HCT116 (cell line): ENCODE data around the gene KDELR1. TPM values are rescaled to one million over a fixed set of nuclear protein-coding genes. Genes with fewer than 3 reads are reported as not detected.

ENCODE experiments used
- ATAC-seq: fragments of 200-7000 bp; cut with Tn5 transposase; 2 replicates; pipeline ENCODE4 v1.9.1; 2020; ENCODE audit warnings: mild to moderate bottlenecking, moderate library complexity
- BruUV-seq: library from RNA; stranded (reverse); fragments of 400-500 nt; replicated peaks from 2 replicates; lab custom pipeline; 2021; lab: Mats Ljungman, UMichigan
- CTCF ChIA-PET: fragments of 300-600 bp; sonication (Branson Sonifier 250); formaldehyde crosslinking; loops from one replicate; lab custom pipeline; 2021; ENCODE audit warnings: antibody characterized with exemption; lab: Charles Lee
- POLR2A ChIA-PET: fragments of 300-600, 350-600 bp; sonication (Branson Sonifier 250); formaldehyde crosslinking; loops from one replicate; lab custom pipeline; 2021; ENCODE audit warnings: antibody characterized with exemption; lab: Charles Lee
- RAD21 ChIA-PET, 2 experiments: fragments of 300-600 bp; sonication (Branson Sonifier 250); formaldehyde crosslinking; loops; one replicate each; lab custom pipeline; 2023; ENCODE audit warnings: low total read pairs in 2 of 2; ENCODE audit not compliant: uncharacterized antibody in 2 of 2, unreplicated experiment in 2 of 2, low non-redundant PET in 1 of 2; lab: Charles Lee
- DNase-seq: peaks from one replicate; pipeline ENCODE4 v3.0.0-alpha.2; 2010; ENCODE audit warnings: low read depth, low spot score
- H2AFZ ChIP-seq: fragments of 200-600 bp; shearing (Covaris generic), sonication (generic); 2 replicates; pipeline ENCODE4 v1.6.1; 2017; ENCODE audit warnings: low read depth, mixed run types, mixed read lengths, antibody characterized with exemption, low read length; ENCODE audit not compliant: poor library complexity, severe bottlenecking
- H3K27ac ChIP-seq: 2 replicates; pipeline ENCODE4 v1.5.1; 2012; ENCODE audit warnings: low read depth, low read length
- H3K27me3 ChIP-seq: fragments of 200-600 bp; sonication (generic); 2 replicates; pipeline ENCODE4 v1.6.1; 2016; ENCODE audit warnings: mixed run types, low read length, mixed read lengths; ENCODE audit not compliant: insufficient read depth
- H3K36me3 ChIP-seq, 2 experiments: fragments of 200-500 bp in 1 of 2; fragments of 200-600 bp in 1 of 2; sonication (Bioruptor generic) in 1 of 2; sonication (generic) in 1 of 2; 2 replicates each; pipeline versions ENCODE4 v1.5.1 to v1.6.1; 2014 to 2016; ENCODE audit warnings: low read length in 2 of 2, inconsistent platforms in 1 of 2, mixed read lengths in 1 of 2, mixed run types in 1 of 2; ENCODE audit not compliant: insufficient read depth in 2 of 2, control insufficient read depth in 1 of 2
- H3K4me1 ChIP-seq, 2 experiments: fragments of 200-600 bp in 1 of 2; sonication (generic) in 1 of 2; 2 replicates each; pipeline versions ENCODE4 v1.5.1 to v1.6.1; 2012 to 2017; ENCODE audit warnings: low read length in 2 of 2, inconsistent platforms in 1 of 2, mild to moderate bottlenecking in 1 of 2, mixed read lengths in 1 of 2, mixed run types in 1 of 2, moderate library complexity in 1 of 2; ENCODE audit not compliant: insufficient read depth in 2 of 2, control insufficient read depth in 1 of 2
- H3K4me2 ChIP-seq: fragments of 200-600 bp; sonication (generic); 2 replicates; pipeline ENCODE4 v1.6.1; 2017; ENCODE audit warnings: mixed run types, low read length, mixed read lengths
- H3K4me3 ChIP-seq, 2 experiments: fragments of 200-600 bp in 1 of 2; sonication (generic) in 1 of 2; replicated peaks in 1 of 2; 2 replicates each; pipeline ENCODE4 v1.5.1; 2011 to 2016; ENCODE audit warnings: low read length in 2 of 2, control low read depth in 1 of 2, low read depth in 1 of 2, mild to moderate bottlenecking in 1 of 2, mixed read lengths in 1 of 2, mixed run types in 1 of 2
- H3K79me2 ChIP-seq: fragments of 200-600 bp; sonication (generic); 2 replicates; pipeline ENCODE4 v1.6.1; 2017; ENCODE audit warnings: mild to moderate bottlenecking, mixed run types, low read length, moderate library complexity, mixed read lengths; ENCODE audit not compliant: insufficient read depth
- H3K9ac ChIP-seq: fragments of 200-600 bp; sonication (generic); 2 replicates; pipeline ENCODE4 v1.6.1; 2016; ENCODE audit warnings: low read length, mixed read lengths
- H3K9me2 ChIP-seq: fragments of 200-600 bp; sonication (generic), shearing (Covaris generic); 2 replicates; pipeline ENCODE4 v1.6.1; 2017; ENCODE audit warnings: mixed run types, mild to moderate bottlenecking, moderate library complexity; ENCODE audit not compliant: insufficient read depth
- H3K9me3 ChIP-seq, 2 experiments: fragments of 200-500 bp in 1 of 2; fragments of 200-600 bp in 1 of 2; sonication (Bioruptor generic) in 1 of 2; sonication (generic) in 1 of 2; 2 replicates each; pipeline ENCODE4 v1.6.1; 2014 to 2017; ENCODE audit warnings: low read length in 2 of 2, mixed read lengths in 2 of 2, inconsistent platforms in 1 of 2, low read depth in 1 of 2, mild to moderate bottlenecking in 1 of 2, mixed run types in 1 of 2, moderate library complexity in 1 of 2; ENCODE audit not compliant: control insufficient read depth in 1 of 2, insufficient read depth in 1 of 2
- H4K20me1 ChIP-seq: fragments of 200-600 bp; sonication (generic), shearing (Covaris generic); 2 replicates; pipeline ENCODE4 v1.6.1; 2017; ENCODE audit warnings: mixed run types, mild to moderate bottlenecking, moderate library complexity; ENCODE audit not compliant: insufficient read depth
- EZH2 ChIP-seq: fragments of 200-600 bp; sonication (generic); IDR thresholded peaks from 2 replicates; pipeline ENCODE4 v1.6.1; 2017; ENCODE audit warnings: antibody characterized with exemption, mixed run types
- POLR2AphosphoS5 ChIP-seq: IDR thresholded peaks from 2 replicates; pipeline ENCODE4 v1.6.1; 2011; ENCODE audit warnings: mild to moderate bottlenecking, low read depth, low read length, moderate library complexity
- SP1 ChIP-seq: IDR thresholded peaks from 2 replicates; pipeline ENCODE4 v1.6.1; 2012; ENCODE audit warnings: low read depth
- SRF ChIP-seq: IDR thresholded peaks from 2 replicates; pipeline ENCODE4 v1.6.1; 2012; ENCODE audit warnings: low read depth
- TCF7L2 ChIP-seq: IDR thresholded peaks from 2 replicates; pipeline ENCODE4 v1.7.0; 2011; ENCODE audit warnings: borderline replicate concordance, inconsistent platforms; ENCODE audit not compliant: insufficient read depth, insufficient read length; ENCODE audit errors: extremely low read depth
- YY1 ChIP-seq: IDR thresholded peaks from 2 replicates; pipeline ENCODE4 v1.6.1; 2011; ENCODE audit warnings: low read length, low read depth, moderate library complexity, mild to moderate bottlenecking; ENCODE audit not compliant: insufficient replicate concordance; ENCODE audit errors: extremely low read depth
- intact Hi-C: fragments of 100-400 bp; cut with micrococcal nuclease; formaldehyde crosslinking; loops from 2 replicates; pipeline ENCODE4 v1.10.0; 2022
- total RNA-seq: library from RNA; stranded (reverse); gene quantifications from one replicate; pipeline ENCODE4 v1.2.1, GENCODE V29; 2021; ENCODE audit not compliant: unreplicated experiment
- TF ChIP-seq, protein P1 (sequence below): IDR thresholded peaks from 2 replicates; pipeline ENCODE4 v1.6.1; 2012

Gene KDELR1
- total RNA-seq, 1 experiment from 2014 or later, result 212 TPM

DNA sequence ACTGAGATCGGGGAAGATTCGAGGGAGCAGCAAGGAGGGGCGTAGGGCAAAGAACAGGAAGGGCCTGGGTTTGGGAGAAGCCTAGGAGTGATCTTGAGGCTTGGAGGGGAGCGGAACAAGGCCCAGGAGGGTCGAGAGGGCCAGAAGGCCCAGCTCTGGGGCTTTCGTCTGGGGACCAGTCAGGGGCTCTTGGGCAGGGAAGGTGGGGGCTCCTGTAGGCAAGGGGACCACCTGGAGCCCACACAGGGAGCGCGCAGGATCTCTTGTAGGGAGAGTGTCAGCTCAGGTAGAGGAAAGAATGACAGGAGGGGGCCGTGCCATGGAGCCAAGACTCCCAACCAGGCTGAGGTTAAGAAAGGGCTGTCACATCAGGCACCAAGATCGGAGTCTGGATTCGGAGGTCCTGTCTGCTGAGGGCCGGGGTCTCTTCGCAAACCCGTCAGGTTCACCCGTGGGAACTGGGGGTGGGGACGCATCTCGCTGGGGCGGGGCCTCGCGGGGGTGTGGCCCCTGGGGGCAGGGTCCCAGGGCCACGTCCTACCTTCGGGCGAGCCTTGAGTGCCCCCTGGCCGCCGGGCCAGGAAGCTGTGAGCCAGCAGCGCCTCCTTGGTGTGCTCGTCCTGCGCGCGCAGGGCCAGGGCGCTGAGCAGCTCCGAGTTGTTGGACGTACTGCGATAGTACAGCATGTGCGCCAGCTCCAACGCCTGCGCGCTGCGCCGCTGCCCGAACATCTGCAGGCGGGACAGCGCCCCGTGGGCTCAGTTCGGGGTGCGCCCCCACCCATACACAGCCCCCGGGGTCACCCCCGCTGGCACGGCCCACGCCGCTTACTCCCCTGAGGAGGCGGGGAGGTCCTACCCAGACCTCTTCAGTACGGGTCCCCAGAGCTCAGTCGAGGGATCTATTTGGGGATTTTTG is 57.6 kb downstream of the KDELR1 start (continued):
- TF ChIP-seq, protein P1, sequence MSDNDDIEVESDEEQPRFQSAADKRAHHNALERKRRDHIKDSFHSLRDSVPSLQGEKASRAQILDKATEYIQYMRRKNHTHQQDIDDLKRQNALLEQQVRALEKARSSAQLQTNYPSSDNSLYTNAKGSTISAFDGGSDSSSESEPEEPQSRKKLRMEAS, result peak; percentile 97
- peak; percentile 27 for TF ChIP-seq YY1
- no peak for TF ChIP-seq TCF7L2
- TF ChIP-seq EZH2, result no peak

DNA sequence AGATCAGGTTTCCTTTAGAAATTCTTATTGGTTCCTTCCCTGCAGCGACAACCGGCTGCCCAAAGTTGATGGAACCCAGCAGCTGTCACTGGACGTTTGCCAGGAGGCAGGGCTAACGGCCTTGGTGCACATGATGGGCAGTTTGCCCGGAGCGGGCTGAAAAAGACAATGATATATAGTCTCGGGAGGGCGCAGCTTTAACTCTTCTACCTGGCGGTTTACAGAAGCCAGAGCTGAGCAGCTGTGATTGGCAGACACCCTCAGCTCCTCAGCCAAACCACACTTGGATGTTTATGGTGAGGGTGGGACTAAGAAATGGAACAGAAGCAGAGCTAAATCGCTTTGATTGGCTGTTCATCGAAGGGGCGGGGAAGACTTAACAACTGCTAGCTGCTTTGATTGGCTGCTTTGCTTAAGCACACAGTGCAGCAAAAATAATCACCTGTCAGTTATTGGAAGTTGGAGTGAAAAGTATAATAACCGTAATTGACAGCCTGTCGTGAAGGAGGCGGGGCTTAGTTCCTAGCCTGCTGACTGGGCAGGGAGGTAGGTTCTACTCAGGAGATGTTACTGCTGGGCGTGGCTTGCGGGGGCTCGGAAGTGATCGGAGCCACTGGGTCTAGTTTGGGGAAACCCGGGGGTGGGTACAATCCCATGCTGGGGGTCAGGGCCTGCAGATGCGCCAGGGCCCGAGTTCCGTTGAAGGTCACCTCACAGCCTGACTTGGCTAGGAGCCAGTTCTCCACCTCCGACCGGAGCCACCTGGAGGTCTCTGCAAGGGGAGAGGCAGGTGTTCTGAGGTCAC is 58.5 kb downstream of the KDELR1 start:
- Histone ChIP-seq H3K9me2 (no peaks in the 10 kb centered on the region), H3K79me2 (0 out of 2 replicates have a peak, but pooled peaks cover under 1% of the 10 kb centered on the region), H3K4me2 (peak overlapping the region; percentile 97), H4K20me1 (no peaks in the 10 kb centered on the region), H3K27ac (peak overlapping the region; percentile 75), H2AFZ (peak overlapping the region; percentile 43), H3K9ac (peak overlapping the region; percentile 70)
- peak; percentile 100 for DNase-seq
- intact Hi-C loops, result loop anchor here (1.0 to 2.0 kb wide), 4 partner anchors 8 to 66 kb away; partner anchors contain the start of gene EMP3
- peak; percentile 79 for ATAC-seq
- BruUV-seq, result no TSS peak
- POLR2A ChIA-PET, result interaction anchor here (0.6 to 2.7 kb wide), 10 partner anchors 8 to 286 kb away, joined by 3 to 53 read pairs (median 4); partner anchors contain the start of genes EMP3, RPL18, SPHK2 and SYNGR4
- CTCF ChIA-PET, result interaction anchor here (0.7 to 4.4 kb wide), 17 partner anchors 8 to 256 kb away, joined by 3 to 158 read pairs (median 6); partner anchors contain the start of genes EMP3, KDELR1, SYNGR4 and TMEM143
- TF ChIP-seq, protein P1, result peak; percentile 62; the same call in 1 of the 2 replicates
- peak; percentile 54; the same call in 1 of the 2 replicates for TF ChIP-seq POLR2AphosphoS5
- TF ChIP-seq SP1, result peak; percentile 96
- no peak for TF ChIP-seq SRF
- TF ChIP-seq, all 23 proteins: peak for 3
- Histone ChIP-seq H3K4me3 (peak overlapping the region; percentile 56 to 63), H3K27me3 (no peaks in the 10 kb centered on the region), H3K36me3 (peaks cover 0 to 4% of the 10 kb centered on the region in 2 experiments; a peak in 1 of 4 replicates), H3K9me3 (no peaks in the 10 kb centered on the region), H3K4me1 (peaks cover 12 to 38% of the 10 kb centered on the region in 2 experiments)
- RAD21 ChIA-PET, result interaction anchor here (0.6 to 3.5 kb wide), 9 partner anchors 8 to 66 kb away, joined by 3 to 54 read pairs (median 5); partner anchors contain the start of gene EMP3 (in 1 of the 2)

Other genes with a start within 250 kb of the KDELR1 start
- gene LIG1, start 221.2 kb downstream of the KDELR1 start, total RNA-seq, result 122 TPM
- 10.2 TPM for gene ZSWIM9, start 220.9 kb downstream of the KDELR1 start, total RNA-seq
- 17.5 TPM for gene CARD8, start 135.6 kb downstream of the KDELR1 start, total RNA-seq
- 4.1 TPM for gene ZNF114, start 121.5 kb downstream of the KDELR1 start, total RNA-seq
- 92.9 TPM for gene EMP3, start 66.0 kb downstream of the KDELR1 start, total RNA-seq
- 13.2 TPM for gene TMEM143, start 27.6 kb downstream of the KDELR1 start, total RNA-seq
- gene SYNGR4, start 27.2 kb downstream of the KDELR1 start, total RNA-seq, result 0.49 TPM
- 26.2 TPM for gene GRIN2D, start 2.1 kb upstream of the KDELR1 start, total RNA-seq
- 64.8 TPM for gene GRWD1, start 54.4 kb upstream of the KDELR1 start, total RNA-seq
- 2.5 TPM for gene KCNJ14, start 64.0 kb upstream of the KDELR1 start, total RNA-seq
- 75.3 TPM for gene CYTH2, start 77.8 kb upstream of the KDELR1 start, total RNA-seq
- 19.9 TPM for gene LMTK3, start 120.3 kb upstream of the KDELR1 start, total RNA-seq
- gene SULT2B1, start 160.6 kb upstream of the KDELR1 start, total RNA-seq, result 4.8 TPM
- not detected for gene SPACA4, start 215.2 kb upstream of the KDELR1 start, total RNA-seq
- 6.8 TPM for gene FAM83E, start 223.5 kb upstream of the KDELR1 start, total RNA-seq
- gene RPL18, start 227.6 kb upstream of the KDELR1 start, total RNA-seq, result 2,006 TPM
- 19.9 TPM for gene SPHK2, start 228.0 kb upstream of the KDELR1 start, total RNA-seq
- 45.9 TPM for gene DBP, start 245.8 kb upstream of the KDELR1 start, total RNA-seq